GM18867 (cell line): ENCODE measurements around the gene WDR55.
"Not testable (repeated sequence)": the region's sequence is repeated elsewhere in the genome, so short reads cannot be mapped to it uniquely, and the experiment has no call there.

ENCODE experiments used
- ATAC-seq: cut with Tn5 transposase; IDR thresholded peaks from one replicate; pipeline ENCODE4 v1.9.1; 2021; ENCODE audit warnings: mild to moderate bottlenecking, moderate library complexity; ENCODE audit not compliant: unreplicated experiment

WDR55 gene

GRCh38 chr5:140707812-140708211 lies 43.1 kb downstream of the WDR55 start:
- no peak for ATAC-seq

- not testable (repeated sequence) for ATAC-seq
Measured at GRCh38 chr5:140708787-140709186, 44.1 kb downstream of the WDR55 start.

DNA sequence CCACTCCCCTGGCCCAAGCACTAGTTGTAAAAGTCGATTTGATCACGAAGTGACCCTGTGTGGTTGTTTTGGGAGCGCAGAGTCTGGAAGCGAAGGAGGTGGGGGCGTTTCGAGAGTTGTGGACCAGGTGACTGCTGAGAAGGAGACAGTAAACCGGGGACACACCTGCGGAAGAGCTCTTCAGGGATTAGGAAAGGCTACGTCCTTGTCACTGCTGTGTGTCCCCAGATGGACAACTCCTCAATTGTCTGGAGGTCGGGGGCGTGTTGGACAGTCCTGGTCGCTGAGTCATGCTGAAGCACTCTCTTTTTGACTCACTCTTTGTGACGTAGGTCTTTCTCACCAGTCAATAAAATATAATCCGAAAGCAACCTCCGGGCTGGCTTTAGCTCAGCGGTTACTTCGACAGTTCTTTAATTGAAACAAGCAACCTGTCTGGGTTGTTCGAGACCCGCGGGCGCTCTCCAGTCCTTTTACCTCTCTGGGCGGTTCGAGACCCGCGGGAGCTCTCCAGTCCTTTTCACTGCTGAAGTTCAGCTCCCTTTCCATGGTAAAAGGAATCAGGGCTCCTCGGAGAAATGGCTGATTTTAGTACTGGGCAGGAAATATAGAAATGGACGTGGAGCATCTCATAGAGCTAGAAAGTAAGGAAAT lies 46.3 kb downstream of the WDR55 start:
- ATAC-seq = peak; percentile 86

GRCh38 chr5:140711794-140712193 lies 47.1 kb downstream of the WDR55 start:
- ATAC-seq = no peak

DNA sequence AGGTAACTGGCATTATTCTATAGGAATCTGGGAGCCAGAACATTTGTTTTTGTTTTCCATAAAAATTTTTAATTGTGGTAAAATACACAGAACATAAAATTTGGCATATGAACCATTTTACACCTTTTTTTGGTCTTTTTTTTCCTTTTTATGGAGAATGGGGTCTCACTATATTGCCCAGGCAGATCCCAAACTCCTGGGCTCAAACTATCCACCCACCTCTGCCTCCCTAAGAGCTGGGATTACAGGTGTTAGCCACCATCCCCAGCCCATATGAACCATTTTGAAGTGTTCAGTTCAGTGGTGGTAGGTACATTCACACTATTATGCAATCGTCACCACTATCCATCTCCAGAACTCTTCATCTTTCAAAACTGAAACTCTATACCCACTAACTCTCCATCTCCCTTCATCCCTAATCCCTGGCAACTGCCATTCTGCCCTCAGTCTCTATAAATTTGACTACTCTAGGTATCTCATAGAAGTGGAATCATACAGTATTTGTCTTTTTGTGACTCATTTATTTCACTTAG lies 48.9 kb downstream of the WDR55 start:
- no peak for ATAC-seq

- ATAC-seq = not testable (repeated sequence)
Measured at GRCh38 chr5:140716238-140716637, 51.5 kb downstream of the WDR55 start.

GRCh38 chr5:140718266-140718592 lies 53.5 kb downstream of the WDR55 start:
- ATAC-seq = no peak

- not testable (repeated sequence) for ATAC-seq
Measured at GRCh38 chr5:140720738-140721137, 56.0 kb downstream of the WDR55 start.

GRCh38 chr5:140721395-140721794 lies 56.7 kb downstream of the WDR55 start:
- ATAC-seq = not testable (repeated sequence)
